Left ventricle myocardium inferior (tissue), 1 donor: ENCODE data around the gene DDX10. TPM values are rescaled to one million over a fixed set of nuclear protein-coding genes. Genes with fewer than 3 reads are reported as not detected.

Experiments used
- DNase-seq: peaks from one replicate; pipeline ENCODE4 v3.0.0-alpha.2; 2020
- H3K27ac ChIP-seq: fragments of 200-600 bp; replicated peaks from 2 replicates; pipeline ENCODE4 v1.8.0; 2021
- H3K27me3 ChIP-seq: fragments of 200-600 bp; 2 replicates; pipeline ENCODE4 v1.8.0; 2021; ENCODE audit warnings: low read depth
- H3K36me3 ChIP-seq: fragments of 200-600 bp; 2 replicates; pipeline ENCODE4 v1.8.0; 2021
- H3K4me1 ChIP-seq: fragments of 200-600 bp; 2 replicates; pipeline ENCODE4 v1.8.0; 2021
- H3K4me3 ChIP-seq: fragments of 200-600 bp; 2 replicates; pipeline ENCODE4 v1.8.0; 2021; ENCODE audit warnings: mild to moderate bottlenecking, moderate library complexity
- H3K9me3 ChIP-seq: fragments of 200-600 bp; replicated peaks from 2 replicates; pipeline ENCODE4 v1.8.0; 2021
- CTCF ChIP-seq: fragments of 200-600 bp; IDR thresholded peaks from 2 replicates; pipeline ENCODE4 v1.8.0; 2021; ENCODE audit warnings: antibody characterized with exemption, mild to moderate bottlenecking, borderline replicate concordance
- intact Hi-C: fragments of 100-400 bp; cut with micrococcal nuclease; formaldehyde crosslinking; loops from one replicate; pipeline ENCODE4 v1.11.0; 2022
- total RNA-seq: library from RNA; stranded (reverse); fragmentation: NEBNext Ultra II Directional; extraction: Animal tissue kit (Norgen Biotek cat#: 25700); gene quantifications from one replicate; pipeline ENCODE4 v1.2.1, GENCODE V29; 2021
- donor health status: DM: no; HTN: yes; CAD: no; lungs with severe emphysema.

DDX10 gene
- total RNA-seq, 1 donor from 2014 or later = 11.7 TPM

- no peaks in the 10 kb centered on the region for H3K9me3 ChIP-seq
- no peak for DNase-seq
- no peaks in the 10 kb centered on the region for H3K27me3 ChIP-seq
- TF ChIP-seq CTCF = no peak
- no peaks in the 10 kb centered on the region for H3K4me1 ChIP-seq
- no peak overlapping the region for H3K4me3 ChIP-seq
- intact Hi-C loops = no loop called here
- peaks cover 23% of the 10 kb centered on the region for H3K36me3 ChIP-seq
- H3K27ac ChIP-seq = no peak overlapping the region
Measured at GRCh38 chr11:108838102-108838791, 173.4 kb downstream of the DDX10 start.

DNA sequence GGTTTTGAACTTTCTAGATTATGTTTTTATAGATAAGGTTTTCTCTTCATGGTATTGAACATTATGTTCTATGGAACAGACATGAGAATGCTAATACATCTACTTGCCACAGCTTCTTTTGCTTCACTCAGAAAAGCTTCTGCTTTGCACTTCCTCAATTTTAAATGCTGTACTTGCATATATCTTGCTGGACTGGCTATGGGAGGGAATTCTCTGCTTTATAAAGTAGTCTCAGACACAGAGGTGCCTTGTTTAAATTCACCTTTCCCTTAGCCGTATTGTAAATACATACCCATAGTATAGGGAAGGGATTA is 173.9 kb downstream of the DDX10 start:
- Histone ChIP-seq H3K36me3 (peaks cover 23% of the 10 kb centered on the region), H3K9me3 (no peaks in the 10 kb centered on the region), H3K4me1 (no peaks in the 10 kb centered on the region), H3K4me3 (no peak overlapping the region), H3K27ac (no peak overlapping the region), H3K27me3 (no peaks in the 10 kb centered on the region)
- no peak for DNase-seq
- TF ChIP-seq CTCF = no peak
- intact Hi-C loops = no loop called here

DNA sequence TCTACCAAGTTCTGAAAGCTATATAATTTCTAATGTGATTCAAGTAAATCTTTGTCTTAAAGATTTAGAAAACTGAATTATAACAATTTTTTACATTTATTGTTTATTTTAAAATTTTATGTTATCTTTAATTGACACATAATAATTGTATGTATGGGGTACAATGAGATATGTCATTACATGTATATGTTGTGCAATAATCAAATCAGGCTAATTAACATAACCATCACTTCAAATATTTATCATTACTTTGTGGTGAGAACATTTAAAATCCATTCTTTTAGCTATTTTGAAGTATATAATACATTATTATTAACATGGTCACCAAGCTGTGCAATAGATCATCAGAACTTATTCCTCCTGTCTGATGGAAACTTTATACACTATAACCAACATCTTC is 181.1 kb downstream of the DDX10 start:
- intact Hi-C loops = no loop called here
- Histone ChIP-seq H3K36me3 (peaks cover 8% of the 10 kb centered on the region), H3K9me3 (no peaks in the 10 kb centered on the region), H3K4me1 (no peaks in the 10 kb centered on the region), H3K27ac (no peak overlapping the region), H3K4me3 (no peak overlapping the region), H3K27me3 (no peaks in the 10 kb centered on the region)
- TF ChIP-seq CTCF = no peak
- DNase-seq = no peak

DNA sequence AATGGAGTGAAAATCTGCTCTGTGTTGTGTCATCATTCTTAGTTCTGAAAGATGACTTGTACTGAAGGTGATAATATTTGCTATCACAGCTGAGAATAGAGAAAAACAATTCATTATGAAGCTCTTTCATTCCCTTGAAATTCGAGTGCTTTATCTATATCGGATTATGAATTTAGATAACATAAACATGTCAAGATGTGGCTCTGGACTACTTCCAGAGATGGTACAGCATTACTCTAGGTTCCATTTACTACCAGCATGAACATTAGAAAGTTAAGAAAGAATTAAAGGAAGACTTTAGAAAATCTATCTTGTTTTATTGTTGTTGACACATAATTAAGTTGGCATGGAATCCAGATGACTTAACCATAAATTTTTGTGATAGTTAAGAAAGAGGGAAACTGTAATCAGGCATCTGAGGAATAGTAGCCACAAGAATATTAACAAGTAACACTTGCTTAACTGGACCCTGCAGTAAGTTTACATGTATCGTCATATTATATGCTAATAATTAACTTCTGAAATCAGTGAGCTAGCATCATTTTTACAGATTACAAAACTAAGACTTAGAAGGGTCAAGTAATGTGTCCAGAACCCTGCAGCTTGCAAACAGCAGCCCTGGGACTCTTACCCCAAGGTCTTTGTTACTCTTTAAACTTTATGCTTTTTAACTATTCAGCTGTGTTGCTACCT is 182.6 kb downstream of the DDX10 start:
- no peaks in the 10 kb centered on the region for H3K9me3 ChIP-seq
- H3K36me3 ChIP-seq = no peaks in the 10 kb centered on the region
- H3K27me3 ChIP-seq = no peaks in the 10 kb centered on the region
- intact Hi-C loops = no loop called here
- DNase-seq = no peak
- no peak overlapping the region for H3K27ac ChIP-seq
- no peak overlapping the region for H3K4me3 ChIP-seq
- H3K4me1 ChIP-seq = peaks cover under 1% of the 10 kb centered on the region
- no peak for TF ChIP-seq CTCF

DNA sequence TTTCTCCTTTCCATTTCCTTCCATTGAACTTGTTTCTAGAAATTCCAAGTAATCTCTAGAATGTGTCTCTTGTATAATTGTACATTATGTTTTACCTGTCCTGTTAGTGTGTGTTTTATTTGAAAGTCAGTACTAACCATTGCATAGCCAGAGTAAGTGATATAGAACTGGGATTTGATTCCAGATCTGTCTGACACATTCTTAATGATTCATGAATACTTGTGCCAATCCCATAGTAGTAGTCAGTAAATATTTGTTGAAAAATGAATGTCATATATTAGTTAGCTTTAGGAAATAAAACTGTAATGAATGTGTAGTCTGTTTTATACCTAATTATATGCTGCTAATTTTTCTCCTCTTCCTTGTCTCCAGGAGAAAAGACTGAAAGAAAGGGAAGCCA is 186.9 kb downstream of the DDX10 start:
- H3K9me3 ChIP-seq = no peaks in the 10 kb centered on the region
- intact Hi-C loops = no loop called here
- H3K27me3 ChIP-seq = no peaks in the 10 kb centered on the region

More for the DNA sequence above, 186.9 kb downstream of the DDX10 start:
- H3K36me3 ChIP-seq = no peaks in the 10 kb centered on the region
- H3K4me3 ChIP-seq = no peak overlapping the region
- peaks cover 31% of the 10 kb centered on the region for H3K4me1 ChIP-seq
- H3K27ac ChIP-seq = no peak overlapping the region
- no peak for TF ChIP-seq CTCF
- no peak for DNase-seq
